H1 (cell line): ENCODE results near the gene TEX48.

Experiments
- BACH1 ChIP-seq: IDR thresholded peaks from 2 replicates; pipeline ENCODE4 v1.6.1; 2012; ENCODE audit warnings: low read length, improper control_type of control experiment
- CEBPB ChIP-seq: IDR thresholded peaks from 2 replicates; pipeline ENCODE4 v1.6.1; 2012; ENCODE audit warnings: low read depth, low read length
- CHD2 ChIP-seq: IDR thresholded peaks from 2 replicates; pipeline ENCODE4 v1.6.1; 2012; ENCODE audit warnings: low read length, improper control_type of control experiment
- EGR1 ChIP-seq: IDR thresholded peaks from 2 replicates; pipeline ENCODE4 v1.6.1; 2011; ENCODE audit warnings: low read depth, low read length, borderline replicate concordance
- MAFK ChIP-seq: IDR thresholded peaks from 2 replicates; pipeline ENCODE4 v1.6.1; 2012; ENCODE audit warnings: low read depth, mild to moderate bottlenecking, improper control_type of control experiment, low read length
- POLR2A ChIP-seq, 2 experiments: IDR thresholded peaks; 1 replicate in 1 of 2; 2 replicates in 1 of 2; pipeline ENCODE4 v1.6.1; 2011; ENCODE audit warnings: low read depth in 2 of 2, low read length in 2 of 2, mild to moderate bottlenecking in 2 of 2; ENCODE audit errors: control extremely low read depth in 1 of 2
- RFX5 ChIP-seq: IDR thresholded peaks from 2 replicates; pipeline ENCODE4 v1.6.1; 2011; ENCODE audit warnings: low read depth, low read length, improper control_type of control experiment, borderline replicate concordance
- SP1 ChIP-seq: IDR thresholded peaks from 2 replicates; pipeline ENCODE4 v1.6.1; 2011; ENCODE audit warnings: low read depth, low read length
- TF ChIP-seq, protein P1 (sequence below), 3 experiments: IDR thresholded peaks; 1 replicate in 2 of 3; 2 replicates in 1 of 3; pipeline versions ENCODE4 v1.5.1 to v1.6.1; 2011; ENCODE audit warnings: low read length in 3 of 3, mild to moderate bottlenecking in 3 of 3, inconsistent platforms in 2 of 3, low read depth in 1 of 3, moderate library complexity in 1 of 3; ENCODE audit not compliant: insufficient read depth in 1 of 3; ENCODE audit errors: control extremely low read depth in 1 of 3
- TF ChIP-seq, protein P2 (sequence below): IDR thresholded peaks from 2 replicates; pipeline ENCODE4 v1.6.1; 2011; ENCODE audit warnings: low read length, improper control_type of control experiment
- TF ChIP-seq, protein P3 (sequence below): IDR thresholded peaks from 2 replicates; pipeline ENCODE4 v1.6.1; 2011; ENCODE audit warnings: low read depth, mild to moderate bottlenecking, low read length; ENCODE audit not compliant: insufficient read depth
- TF ChIP-seq, protein P4 (sequence below): IDR thresholded peaks from 2 replicates; pipeline ENCODE4 v1.6.1; 2012; ENCODE audit warnings: inconsistent platforms

DNA sequence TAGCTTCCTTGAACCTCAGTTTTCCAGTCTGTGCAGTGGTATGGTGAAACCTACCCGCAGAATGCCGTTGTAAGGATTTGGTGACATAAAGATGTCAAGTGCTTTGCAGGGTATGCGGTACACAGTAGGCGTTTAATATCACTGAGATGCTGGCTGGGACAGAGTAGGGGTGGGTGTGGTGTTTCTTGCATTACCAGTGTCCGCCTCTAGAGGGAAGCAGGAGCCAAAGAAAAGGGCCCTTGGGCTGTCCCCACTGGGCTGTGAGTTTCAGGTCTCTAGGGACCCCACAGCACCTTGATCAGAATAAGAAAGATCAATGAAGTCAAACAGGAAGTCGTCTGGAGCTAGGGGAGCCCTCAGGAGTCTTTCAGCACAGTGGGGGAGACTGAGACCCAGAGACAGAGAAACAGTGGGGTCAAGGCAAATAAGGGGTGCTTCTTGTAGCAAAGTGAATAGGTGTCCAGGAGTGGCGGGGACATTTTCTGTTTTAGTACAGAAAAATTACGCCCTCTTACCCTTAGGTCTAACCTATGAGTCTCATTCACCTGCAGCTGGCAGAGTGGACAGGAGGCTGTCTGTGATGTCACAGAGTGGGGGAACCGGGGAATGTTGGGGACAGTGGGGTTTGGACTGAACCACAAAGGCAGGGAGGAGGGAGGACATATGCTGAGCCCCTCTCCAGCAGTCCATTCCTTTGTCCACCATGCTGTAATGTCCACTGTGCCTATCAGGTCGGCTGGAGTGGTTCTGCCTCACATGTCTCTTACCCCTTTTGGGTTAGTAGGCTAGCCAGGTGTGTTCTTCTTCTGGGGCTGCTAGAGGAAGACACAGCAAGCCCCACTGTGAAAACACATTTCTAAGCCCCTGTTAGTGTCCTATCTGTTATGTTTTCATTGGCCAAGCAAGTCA, 19.7 kb downstream of the TEX48 start:
- TF ChIP-seq, protein P1, sequence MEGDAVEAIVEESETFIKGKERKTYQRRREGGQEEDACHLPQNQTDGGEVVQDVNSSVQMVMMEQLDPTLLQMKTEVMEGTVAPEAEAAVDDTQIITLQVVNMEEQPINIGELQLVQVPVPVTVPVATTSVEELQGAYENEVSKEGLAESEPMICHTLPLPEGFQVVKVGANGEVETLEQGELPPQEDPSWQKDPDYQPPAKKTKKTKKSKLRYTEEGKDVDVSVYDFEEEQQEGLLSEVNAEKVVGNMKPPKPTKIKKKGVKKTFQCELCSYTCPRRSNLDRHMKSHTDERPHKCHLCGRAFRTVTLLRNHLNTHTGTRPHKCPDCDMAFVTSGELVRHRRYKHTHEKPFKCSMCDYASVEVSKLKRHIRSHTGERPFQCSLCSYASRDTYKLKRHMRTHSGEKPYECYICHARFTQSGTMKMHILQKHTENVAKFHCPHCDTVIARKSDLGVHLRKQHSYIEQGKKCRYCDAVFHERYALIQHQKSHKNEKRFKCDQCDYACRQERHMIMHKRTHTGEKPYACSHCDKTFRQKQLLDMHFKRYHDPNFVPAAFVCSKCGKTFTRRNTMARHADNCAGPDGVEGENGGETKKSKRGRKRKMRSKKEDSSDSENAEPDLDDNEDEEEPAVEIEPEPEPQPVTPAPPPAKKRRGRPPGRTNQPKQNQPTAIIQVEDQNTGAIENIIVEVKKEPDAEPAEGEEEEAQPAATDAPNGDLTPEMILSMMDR (IDR thresholded peaks at IDR 0.05; ENCODE audit: control extremely low read depth in 1 of 3, insufficient read depth in 1 of 3, low read depth in 1 of 3, low read length in 3 of 3): peak; percentile 70 to 90 (median 90)
- TF ChIP-seq SP1: no peak
- peak; percentile 23; the same call in 1 of the 2 replicates for TF ChIP-seq BACH1
- TF ChIP-seq, protein P2, sequence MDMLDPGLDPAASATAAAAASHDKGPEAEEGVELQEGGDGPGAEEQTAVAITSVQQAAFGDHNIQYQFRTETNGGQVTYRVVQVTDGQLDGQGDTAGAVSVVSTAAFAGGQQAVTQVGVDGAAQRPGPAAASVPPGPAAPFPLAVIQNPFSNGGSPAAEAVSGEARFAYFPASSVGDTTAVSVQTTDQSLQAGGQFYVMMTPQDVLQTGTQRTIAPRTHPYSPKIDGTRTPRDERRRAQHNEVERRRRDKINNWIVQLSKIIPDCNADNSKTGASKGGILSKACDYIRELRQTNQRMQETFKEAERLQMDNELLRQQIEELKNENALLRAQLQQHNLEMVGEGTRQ: no peak
- no peak for TF ChIP-seq CEBPB
- no peak for TF ChIP-seq RFX5
- TF ChIP-seq EGR1: no peak
- TF ChIP-seq, protein P3, sequence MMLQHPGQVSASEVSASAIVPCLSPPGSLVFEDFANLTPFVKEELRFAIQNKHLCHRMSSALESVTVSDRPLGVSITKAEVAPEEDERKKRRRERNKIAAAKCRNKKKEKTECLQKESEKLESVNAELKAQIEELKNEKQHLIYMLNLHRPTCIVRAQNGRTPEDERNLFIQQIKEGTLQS: no peak
- TF ChIP-seq MAFK: no peak
- no peak for TF ChIP-seq POLR2A (IDR thresholded peaks at IDR 0.05; ENCODE audit: control extremely low read depth in 1 of 2, low read depth in 2 of 2, low read length in 2 of 2)
- TF ChIP-seq CHD2: no peak
- TF ChIP-seq, protein P4, sequence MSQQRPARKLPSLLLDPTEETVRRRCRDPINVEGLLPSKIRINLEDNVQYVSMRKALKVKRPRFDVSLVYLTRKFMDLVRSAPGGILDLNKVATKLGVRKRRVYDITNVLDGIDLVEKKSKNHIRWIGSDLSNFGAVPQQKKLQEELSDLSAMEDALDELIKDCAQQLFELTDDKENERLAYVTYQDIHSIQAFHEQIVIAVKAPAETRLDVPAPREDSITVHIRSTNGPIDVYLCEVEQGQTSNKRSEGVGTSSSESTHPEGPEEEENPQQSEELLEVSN: no peak
